GM19025 (cell line): ENCODE results near the gene FAM200A.
"Not testable (repeated sequence)": the region's sequence is repeated elsewhere in the genome, so short reads cannot be mapped to it uniquely, and the experiment has no call there.

Experiments used
- ATAC-seq: cut with Tn5 transposase; IDR thresholded peaks from one replicate; pipeline ENCODE4 v1.9.1; 2021; ENCODE audit warnings: mild to moderate bottlenecking, low read depth, moderate library complexity; ENCODE audit not compliant: unreplicated experiment

FAM200A gene

GRCh38 chr7:99559175-99559915 lies 7.4 kb upstream of the FAM200A start:
- no peak for ATAC-seq

DNA sequence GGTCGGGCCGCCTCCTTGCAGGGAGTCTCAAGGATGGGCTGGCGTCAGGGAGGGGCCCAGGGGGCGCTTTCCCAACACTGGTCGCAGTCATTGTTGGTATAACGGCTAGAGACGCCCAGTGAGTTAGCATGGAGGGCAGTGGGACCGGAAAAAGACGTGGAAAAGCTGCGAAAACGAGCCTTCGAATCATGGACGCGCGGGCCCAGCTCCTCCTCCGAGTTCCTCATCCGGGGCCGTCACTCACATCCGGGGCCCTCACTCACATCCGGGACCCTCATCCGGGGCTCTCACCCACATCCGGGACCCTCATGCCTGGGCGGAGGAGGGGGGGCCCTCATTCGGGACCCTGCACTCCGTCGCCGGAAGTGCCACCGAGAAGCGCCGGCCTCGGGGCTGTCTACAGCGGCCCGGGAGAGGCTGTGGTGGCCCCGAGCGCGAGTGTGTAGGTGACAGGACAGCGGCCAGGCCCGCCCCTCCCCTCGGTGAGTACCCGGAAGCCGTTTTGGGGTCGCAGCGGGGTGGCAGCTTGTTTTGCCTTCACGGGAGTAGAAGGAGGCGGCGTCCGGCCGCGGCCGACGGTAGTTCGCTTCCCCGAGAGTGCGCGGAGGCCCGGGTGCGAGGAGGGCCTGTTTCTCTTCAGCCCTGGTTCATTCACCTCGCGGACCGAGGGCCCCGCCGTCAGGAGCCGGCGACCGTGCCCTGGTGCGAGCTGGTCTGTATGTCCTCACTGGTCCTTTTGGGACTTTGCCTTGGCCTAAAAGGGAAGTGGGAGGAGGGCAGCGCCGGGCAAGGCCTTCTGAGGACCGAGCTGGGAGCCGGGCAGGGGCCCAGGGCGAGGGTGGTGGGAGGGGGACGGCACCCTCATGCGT lies 6.6 kb upstream of the FAM200A start, which contains the start of gene ZNF655:
TSS of gene ZNF655 (plus strand) at position 337 of the 869 bp plus-strand sequence. CDS start 1,918 bp downstream, outside the sequence.
- peak; percentile 80 for ATAC-seq

DNA sequence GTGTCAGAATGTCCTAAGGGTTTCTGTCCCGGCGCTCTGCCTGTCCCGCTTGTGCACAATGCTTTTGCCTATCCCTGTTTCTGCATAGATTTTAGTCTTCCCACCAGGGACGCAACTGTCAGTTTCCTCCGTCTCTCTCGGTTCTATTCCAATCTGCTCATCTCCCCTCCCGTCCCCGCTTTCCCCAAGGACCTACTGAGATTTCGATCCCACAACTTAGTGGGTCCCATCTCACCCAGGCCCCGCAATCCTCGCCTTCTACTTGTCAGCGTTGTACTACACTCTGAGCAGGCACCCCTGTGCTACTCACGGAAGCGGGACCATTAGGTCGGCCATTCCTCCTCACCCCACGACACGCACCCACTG lies 6.0 kb upstream of the FAM200A start:
- ATAC-seq: peak; percentile 38

DNA sequence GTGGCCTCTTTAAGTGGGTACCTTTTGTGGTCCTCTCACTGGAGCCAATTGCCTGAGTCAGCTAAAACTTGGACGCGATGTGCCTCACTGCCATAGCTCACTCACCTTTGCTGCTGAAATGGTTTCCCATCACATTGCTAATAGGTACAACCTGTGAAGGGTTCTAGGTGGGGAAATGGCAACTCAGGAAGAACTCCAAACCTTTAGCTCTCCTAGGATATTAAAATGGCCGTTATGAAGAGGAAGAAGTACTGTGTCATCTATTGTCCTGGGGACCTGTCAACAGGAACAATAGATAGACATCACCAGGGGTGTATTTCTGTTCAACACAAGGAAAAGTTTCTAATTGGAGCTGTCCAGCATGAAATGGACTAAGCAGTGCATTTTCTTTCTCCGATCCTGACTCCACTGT lies 5.3 kb upstream of the FAM200A start:
- no peak for ATAC-seq

GRCh38 chr7:99554939-99555338 lies 3.0 kb upstream of the FAM200A start:
- no peak for ATAC-seq

GRCh38 chr7:99553039-99553438 lies 1.1 kb upstream of the FAM200A start:
- no peak for ATAC-seq

GRCh38 chr7:99551334-99551733 lies 580 bp downstream of the FAM200A start:
- no peak for ATAC-seq

- ATAC-seq: not testable (repeated sequence)
Observed at GRCh38 chr7:99549545-99549944, 2.4 kb downstream of the FAM200A start.

DNA sequence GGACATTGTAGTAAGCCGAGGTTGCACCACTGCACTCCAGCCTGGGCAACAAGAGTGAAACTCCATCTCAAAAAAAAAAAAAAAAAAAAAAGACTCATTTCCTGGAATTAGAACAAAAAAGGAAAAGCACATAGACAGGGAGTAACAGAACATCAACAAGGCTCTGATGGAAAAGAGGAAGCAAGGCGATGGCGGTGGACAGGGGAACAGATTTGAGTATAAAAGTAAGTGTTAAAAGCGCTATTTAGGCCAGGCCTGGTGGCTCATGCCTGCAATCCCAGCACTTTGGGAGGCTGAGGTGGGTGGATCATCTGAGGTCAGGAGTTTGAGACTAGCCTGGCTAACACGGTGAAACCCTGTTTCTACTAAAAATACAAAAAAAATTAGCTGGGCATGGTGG lies 6.6 kb downstream of the FAM200A start:
- ATAC-seq: not testable (repeated sequence)

- no peak for ATAC-seq
Observed at GRCh38 chr7:99543916-99544315, 8.0 kb downstream of the FAM200A start.

DNA sequence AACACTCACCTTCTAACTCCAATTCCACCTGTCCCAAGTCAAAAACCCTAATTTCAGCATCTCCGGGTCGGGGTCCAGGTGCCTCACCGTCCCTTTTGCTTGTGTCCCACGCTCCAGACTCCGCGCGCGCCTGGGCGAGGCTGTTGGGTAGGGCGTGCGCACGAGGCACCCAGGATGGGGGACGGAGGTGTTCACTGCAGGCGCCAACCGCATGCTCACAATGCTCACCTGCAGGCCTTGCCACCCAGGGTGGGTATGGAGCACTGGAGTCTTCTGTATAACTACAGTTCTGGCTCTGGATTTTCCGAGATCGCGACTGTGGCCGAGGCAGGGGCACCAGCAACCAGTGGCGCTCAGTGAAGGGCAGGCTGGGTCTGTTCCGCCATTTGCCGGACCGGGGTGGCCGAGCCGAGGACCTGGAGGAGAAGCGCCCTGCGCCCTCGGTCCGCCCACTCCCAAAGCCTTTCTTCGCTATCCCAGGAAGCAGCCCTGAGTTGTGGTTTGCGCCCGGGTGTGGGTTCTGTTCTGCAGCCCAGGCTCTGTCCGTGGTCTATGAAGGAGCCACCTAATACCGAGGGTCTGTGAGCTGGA lies 8.7 kb downstream of the FAM200A start:
- ATAC-seq: no peak

- no peak for ATAC-seq
Observed at GRCh38 chr7:99541212-99541611, 10.7 kb downstream of the FAM200A start.

DNA sequence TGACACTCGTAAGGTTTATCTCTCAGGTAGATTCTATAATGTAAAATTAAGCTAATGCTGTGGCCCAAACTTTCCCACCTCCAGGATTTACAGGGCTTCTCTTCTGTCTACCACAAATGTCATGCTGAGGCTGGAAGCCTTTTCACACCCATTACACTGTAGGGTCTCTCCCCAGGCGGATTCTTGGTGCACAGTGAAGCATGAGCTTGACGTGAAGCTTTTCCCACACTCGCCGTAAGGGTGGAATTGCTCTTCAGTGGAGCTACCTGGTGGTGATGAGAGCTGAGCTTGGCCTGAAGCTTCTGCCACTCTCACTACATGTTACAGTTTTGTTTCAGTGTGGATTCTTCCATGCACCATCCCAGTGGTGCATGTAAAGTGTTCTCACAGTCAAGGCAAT lies 11.4 kb downstream of the FAM200A start:
- ATAC-seq: no peak

- ATAC-seq: no peak
Observed at GRCh38 chr7:99539213-99539811, 12.6 kb downstream of the FAM200A start.

GRCh38 chr7:99535667-99536066 lies 16.2 kb downstream of the FAM200A start:
- no peak for ATAC-seq

DNA sequence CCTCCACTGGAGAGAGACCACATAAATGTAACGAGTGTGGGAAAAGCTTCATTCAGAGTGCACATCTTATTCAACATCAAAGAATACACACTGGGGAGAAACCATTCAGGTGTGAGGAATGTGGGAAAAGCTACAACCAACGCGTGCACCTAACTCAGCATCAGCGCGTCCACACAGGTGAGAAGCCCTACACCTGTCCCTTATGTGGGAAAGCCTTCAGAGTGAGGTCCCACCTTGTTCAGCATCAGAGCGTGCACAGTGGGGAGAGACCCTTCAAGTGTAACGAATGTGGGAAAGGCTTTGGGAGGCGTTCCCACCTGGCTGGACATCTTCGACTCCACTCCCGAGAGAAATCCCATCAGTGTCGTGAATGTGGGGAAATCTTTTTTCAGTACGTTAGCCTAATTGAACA lies 20.6 kb downstream of the FAM200A start:
- no peak for ATAC-seq

GRCh38 chr7:99525713-99526440 lies 26.0 kb downstream of the FAM200A start:
- no peak for ATAC-seq

GRCh38 chr7:99521399-99521798 lies 30.5 kb downstream of the FAM200A start:
- ATAC-seq: no peak

GRCh38 chr7:99514050-99514449 lies 37.9 kb downstream of the FAM200A start:
- no peak for ATAC-seq

- ATAC-seq: no peak
Observed at GRCh38 chr7:99505324-99505662, 46.6 kb downstream of the FAM200A start.
